ENCODE data around the gene TMEM59.

DNA sequence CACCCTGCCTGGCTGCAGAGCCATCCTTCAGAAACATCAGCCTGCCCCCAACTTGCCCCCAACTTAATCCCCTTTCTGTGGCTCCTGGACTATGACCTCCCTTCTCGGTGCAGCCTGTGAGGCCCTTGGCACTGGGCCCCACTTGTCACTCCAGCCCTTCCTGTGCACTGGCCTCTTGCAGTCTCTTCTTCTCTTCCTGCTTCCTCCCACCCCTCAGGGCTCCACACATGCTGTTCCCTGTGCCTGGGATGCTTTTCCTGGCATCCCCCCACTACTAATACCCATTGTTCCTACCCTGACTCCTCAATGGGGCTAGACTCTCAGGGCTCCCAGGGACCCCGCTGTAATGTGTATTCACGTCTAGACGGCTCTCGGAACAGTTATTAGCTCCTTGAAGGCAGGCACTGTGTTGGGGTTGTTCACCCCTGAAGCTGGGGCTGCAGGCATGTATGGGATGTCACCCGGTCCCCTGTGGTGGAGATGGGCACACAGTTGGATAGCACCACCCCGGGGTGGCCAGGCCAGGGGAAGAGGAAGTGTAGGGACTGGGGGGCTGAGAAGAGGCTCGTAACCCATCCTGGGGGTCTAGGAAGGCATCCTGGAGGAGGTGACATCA lies 39.5 kb downstream of the TMEM59 start:
- TF ChIP-seq, protein P1, sequence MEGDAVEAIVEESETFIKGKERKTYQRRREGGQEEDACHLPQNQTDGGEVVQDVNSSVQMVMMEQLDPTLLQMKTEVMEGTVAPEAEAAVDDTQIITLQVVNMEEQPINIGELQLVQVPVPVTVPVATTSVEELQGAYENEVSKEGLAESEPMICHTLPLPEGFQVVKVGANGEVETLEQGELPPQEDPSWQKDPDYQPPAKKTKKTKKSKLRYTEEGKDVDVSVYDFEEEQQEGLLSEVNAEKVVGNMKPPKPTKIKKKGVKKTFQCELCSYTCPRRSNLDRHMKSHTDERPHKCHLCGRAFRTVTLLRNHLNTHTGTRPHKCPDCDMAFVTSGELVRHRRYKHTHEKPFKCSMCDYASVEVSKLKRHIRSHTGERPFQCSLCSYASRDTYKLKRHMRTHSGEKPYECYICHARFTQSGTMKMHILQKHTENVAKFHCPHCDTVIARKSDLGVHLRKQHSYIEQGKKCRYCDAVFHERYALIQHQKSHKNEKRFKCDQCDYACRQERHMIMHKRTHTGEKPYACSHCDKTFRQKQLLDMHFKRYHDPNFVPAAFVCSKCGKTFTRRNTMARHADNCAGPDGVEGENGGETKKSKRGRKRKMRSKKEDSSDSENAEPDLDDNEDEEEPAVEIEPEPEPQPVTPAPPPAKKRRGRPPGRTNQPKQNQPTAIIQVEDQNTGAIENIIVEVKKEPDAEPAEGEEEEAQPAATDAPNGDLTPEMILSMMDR (IDR thresholded peaks at IDR 0.05): no peak
- no peak for TF ChIP-seq EP300 (IDR thresholded peaks at IDR 0.05)
- no peak for TF ChIP-seq POLR2AphosphoS5 (IDR thresholded peaks at IDR 0.05)
- TF ChIP-seq POLR2A (IDR thresholded peaks at IDR 0.05): no peak

Measured in stomach (tissue), 4 donors.